Lower leg skin (tissue), 3 donors: Measurements from ENCODE around the gene EEF2KMT.

Experiments used
- CTCF ChIP-seq, 3 donors: fragments of 450-650 bp; IDR thresholded peaks; one replicate each; pipeline ENCODE4 v1.5.1; 2016; ENCODE audit warnings: antibody characterized with exemption in 3 of 3, mild to moderate bottlenecking in 3 of 3, moderate library complexity in 2 of 3
- POLR2A ChIP-seq, 2 donors: fragments of 450-650 bp; IDR thresholded peaks; one replicate each; pipeline ENCODE4 v1.6.1; 2016 to 2017; ENCODE audit warnings: antibody characterized with exemption in 2 of 2, mild to moderate bottlenecking in 1 of 2, moderate library complexity in 1 of 2

- TF ChIP-seq CTCF (IDR thresholded peaks at IDR 0.05) (no peak), POLR2A (IDR thresholded peaks at IDR 0.05) (no peak)
These were observed 50.7 kb downstream of the EEF2KMT start for GRCh38 chr16:5046914-5047313.
